Measurements from ENCODE around the gene FOXL3. TPM values are rescaled to one million over a fixed set of nuclear protein-coding genes. Genes with fewer than 3 reads are reported as not detected.

FOXL3 gene
- polyA plus RNA-seq, 3 donors: not detected

DNA sequence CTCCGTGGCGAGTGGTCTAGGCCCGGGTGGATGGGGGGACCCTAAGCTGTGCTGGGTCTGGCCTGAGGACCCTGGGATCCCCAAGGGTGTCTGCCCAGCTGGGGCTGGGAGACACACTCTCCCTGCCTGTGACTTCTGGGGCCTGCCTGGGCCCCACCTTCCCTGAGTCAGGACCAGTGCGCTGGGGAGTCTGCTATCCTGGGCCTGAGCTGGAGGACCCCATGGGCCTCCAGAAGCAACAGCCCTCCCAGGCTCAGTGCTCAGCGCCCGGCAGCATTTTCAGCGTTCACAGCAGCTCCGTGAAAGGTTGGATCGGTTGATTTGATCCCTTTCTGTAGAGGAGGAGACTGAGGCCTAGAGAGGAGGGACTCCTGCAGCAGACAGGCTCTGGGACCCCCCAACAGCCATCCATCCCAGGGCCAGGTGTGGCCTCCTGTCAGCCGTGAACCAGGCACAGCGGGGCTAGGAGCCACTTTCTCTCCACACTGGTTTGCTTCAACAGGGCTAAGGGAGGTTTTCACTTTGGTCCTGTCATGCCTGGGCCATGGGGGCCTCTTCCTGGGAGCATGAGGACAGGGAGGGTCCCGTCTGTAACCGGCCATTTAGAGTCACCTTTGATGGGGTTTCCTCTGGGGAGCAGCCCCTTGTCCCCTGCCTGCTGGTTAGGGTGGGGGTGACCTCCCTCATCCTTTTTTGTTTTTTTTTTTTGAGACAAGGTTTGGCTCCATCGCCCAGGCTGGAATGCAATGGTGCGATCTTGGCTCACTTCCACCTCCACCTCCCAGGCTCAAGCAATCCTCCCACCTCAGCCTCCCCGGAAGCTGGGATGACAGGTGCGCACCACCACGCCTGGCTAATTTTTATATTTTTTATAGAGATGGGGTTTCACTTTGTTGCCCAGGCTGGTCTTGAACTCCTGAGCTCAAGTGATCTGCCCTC, 12.4 kb downstream of the FOXL3 start:
- intact Hi-C loops (cut with micrococcal nuclease): no loop called here
- H3K4me3 Mint-ChIP-seq: no peak overlapping the region
- WGBS (ENCODE audit: insufficient coverage): 100% methylated on average over 6 of the region's 18 CpGs

DNA sequence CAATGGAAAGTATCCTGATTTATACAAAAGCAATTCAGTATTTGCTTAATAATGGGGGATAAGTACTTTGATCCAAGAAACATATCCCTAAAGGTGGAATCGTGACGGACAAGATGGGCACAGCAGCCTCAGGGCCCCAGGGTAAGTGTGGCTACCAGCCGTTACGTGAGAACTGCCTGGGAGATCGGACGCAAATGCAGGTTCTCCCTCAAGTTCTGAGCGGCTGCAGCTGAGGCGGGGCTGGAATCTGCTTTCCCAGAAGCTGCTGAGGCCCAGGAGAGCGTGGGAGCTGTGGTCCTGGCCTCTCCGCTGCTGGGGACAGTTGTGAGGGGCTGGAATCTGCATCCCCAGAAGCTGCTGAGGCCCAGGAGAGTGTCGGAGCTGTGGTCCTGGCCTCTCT, 13.5 kb downstream of the FOXL3 start:
- Histone ChIP-seq H3K36me3 (replicated peaks in 1 of 2; ENCODE audit: control insufficient read depth in 1 of 2, insufficient read depth in 2 of 2, low read length in 2 of 2) (no peaks in the 10 kb centered on the region), H3K27ac (ENCODE audit: low read depth in 1 of 2, low read length in 2 of 2) (no peak overlapping the region), H3K4me1 (ENCODE audit: control insufficient read depth in 1 of 2, insufficient read depth in 2 of 2, low read length in 2 of 2) (no peaks in the 10 kb centered on the region), H3K4me2 (replicated peaks; ENCODE audit: extremely low read depth, low read length, poor library complexity, severe bottlenecking) (no peak overlapping the region), H3K4me3 (replicated peaks in 1 of 3; ENCODE audit: low read depth in 2 of 3, low read length in 3 of 3) (no peak overlapping the region), H3K9me3 (replicated peaks in 1 of 2; ENCODE audit: control insufficient read depth in 1 of 2, insufficient read depth in 1 of 2, low read length in 2 of 2) (peaks cover 0 to 13% of the 10 kb centered on the region in 2 donors), H3K9ac (ENCODE audit: insufficient read depth, low read length, poor library complexity, severe bottlenecking) (no peak overlapping the region), H3K79me2 (ENCODE audit: insufficient read depth, low read length) (no peaks in the 10 kb centered on the region), H4K20me1 (ENCODE audit: insufficient read depth, low read length) (no peaks in the 10 kb centered on the region), H3K27me3 (ENCODE audit: control insufficient read depth in 2 of 2, insufficient read depth in 2 of 2, low read length in 2 of 2) (no peaks in the 10 kb centered on the region), H2AFZ (ENCODE audit: insufficient read depth, low read depth, low read length, poor library complexity, severe bottlenecking) (no peak overlapping the region)
- Mint-ChIP-seq H3K27ac (no peak overlapping the region), H3K4me1 (no peaks in the 10 kb centered on the region), H3K4me3 (no peak overlapping the region), H3K9me3 (peaks cover 5 to 18% (median 15%) of the 10 kb centered on the region in 7 donors), H3K36me3 (no peaks in the 10 kb centered on the region), H3K27me3 (ENCODE audit: low read depth in 3 of 3) (peaks cover 2 to 5% (median 4%) of the 10 kb centered on the region in 3 donors)
- intact Hi-C loops (cut with micrococcal nuclease): no loop called here
- 98% methylated on average over 11 of the region's 11 CpGs for WGBS (ENCODE audit: insufficient coverage)
- no peak for DNase-seq
- TF ChIP-seq, protein P1, sequence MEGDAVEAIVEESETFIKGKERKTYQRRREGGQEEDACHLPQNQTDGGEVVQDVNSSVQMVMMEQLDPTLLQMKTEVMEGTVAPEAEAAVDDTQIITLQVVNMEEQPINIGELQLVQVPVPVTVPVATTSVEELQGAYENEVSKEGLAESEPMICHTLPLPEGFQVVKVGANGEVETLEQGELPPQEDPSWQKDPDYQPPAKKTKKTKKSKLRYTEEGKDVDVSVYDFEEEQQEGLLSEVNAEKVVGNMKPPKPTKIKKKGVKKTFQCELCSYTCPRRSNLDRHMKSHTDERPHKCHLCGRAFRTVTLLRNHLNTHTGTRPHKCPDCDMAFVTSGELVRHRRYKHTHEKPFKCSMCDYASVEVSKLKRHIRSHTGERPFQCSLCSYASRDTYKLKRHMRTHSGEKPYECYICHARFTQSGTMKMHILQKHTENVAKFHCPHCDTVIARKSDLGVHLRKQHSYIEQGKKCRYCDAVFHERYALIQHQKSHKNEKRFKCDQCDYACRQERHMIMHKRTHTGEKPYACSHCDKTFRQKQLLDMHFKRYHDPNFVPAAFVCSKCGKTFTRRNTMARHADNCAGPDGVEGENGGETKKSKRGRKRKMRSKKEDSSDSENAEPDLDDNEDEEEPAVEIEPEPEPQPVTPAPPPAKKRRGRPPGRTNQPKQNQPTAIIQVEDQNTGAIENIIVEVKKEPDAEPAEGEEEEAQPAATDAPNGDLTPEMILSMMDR (IDR thresholded peaks at IDR 0.05): no peak

More for the DNA sequence above, 12.4 kb downstream of the FOXL3 start:
- DNase-seq: no peak
- Histone ChIP-seq H3K4me1 (ENCODE audit: control insufficient read depth in 1 of 2, insufficient read depth in 2 of 2, low read length in 2 of 2) (no peaks in the 10 kb centered on the region), H2AFZ (ENCODE audit: insufficient read depth, low read depth, low read length, poor library complexity, severe bottlenecking) (no peak overlapping the region), H3K9ac (ENCODE audit: insufficient read depth, low read length, poor library complexity, severe bottlenecking) (no peak overlapping the region), H3K4me2 (replicated peaks; ENCODE audit: extremely low read depth, low read length, poor library complexity, severe bottlenecking) (no peak overlapping the region), H3K79me2 (ENCODE audit: insufficient read depth, low read length) (no peaks in the 10 kb centered on the region), H4K20me1 (ENCODE audit: insufficient read depth, low read length) (no peaks in the 10 kb centered on the region), H3K4me3 (replicated peaks in 1 of 3; ENCODE audit: low read depth in 2 of 3, low read length in 3 of 3) (no peak overlapping the region), H3K27me3 (ENCODE audit: control insufficient read depth in 2 of 2, insufficient read depth in 2 of 2, low read length in 2 of 2) (no peaks in the 10 kb centered on the region), H3K36me3 (replicated peaks in 1 of 2; ENCODE audit: control insufficient read depth in 1 of 2, insufficient read depth in 2 of 2, low read length in 2 of 2) (no peaks in the 10 kb centered on the region), H3K27ac (ENCODE audit: low read depth in 1 of 2, low read length in 2 of 2) (no peak overlapping the region), H3K9me3 (replicated peaks in 1 of 2; ENCODE audit: control insufficient read depth in 1 of 2, insufficient read depth in 1 of 2, low read length in 2 of 2) (peaks cover 0 to 7% of the 10 kb centered on the region in 2 donors)
- Mint-ChIP-seq H3K36me3 (no peaks in the 10 kb centered on the region), H3K27me3 (ENCODE audit: low read depth in 3 of 3) (peaks cover 2 to 6% (median 2%) of the 10 kb centered on the region in 3 donors), H3K27ac (no peak overlapping the region), H3K9me3 (peaks cover 2 to 8% (median 6%) of the 10 kb centered on the region in 7 donors), H3K4me1 (no peaks in the 10 kb centered on the region)
- TF ChIP-seq, protein P1 (IDR thresholded peaks at IDR 0.05): no peak
